Activated CD8-positive, alpha-beta memory T cell treated with anti-CD3 and anti-CD28 coated beads, Interleukin-2, amount 10 ng/mL, durations not matched to agents 7 days and 5 days (primary cell): ENCODE measurements around the gene COQ9. TPM values are rescaled to one million over a fixed set of nuclear protein-coding genes. Genes with fewer than 3 reads are reported as not detected.

Source experiments
- ATAC-seq: fragments of 150-1000 bp; cut with Tn5 transposase; one replicate; pipeline ENCODE4 v1.10.0; 2021; ENCODE audit warnings: moderate library complexity
- CTCF ChIA-PET: fragments of 350-600 bp; sonication (Branson Sonifier 250); formaldehyde crosslinking; loops from one replicate; lab custom pipeline; 2021; ENCODE audit warnings: antibody characterized with exemption; lab: Charles Lee
- DNase-seq: peaks from one replicate; pipeline ENCODE4 v3.0.0-alpha.2; 2020
- H3K27ac Mint-ChIP-seq: one replicate; pipeline ENCODE4 v1.8.0; 2021; ENCODE audit warnings: mild to moderate bottlenecking, mixed read lengths
- H3K27me3 Mint-ChIP-seq: one replicate; pipeline ENCODE4 v1.8.0; 2021; ENCODE audit warnings: mixed read lengths
- H3K36me3 Mint-ChIP-seq: one replicate; pipeline ENCODE4 v1.8.0; 2021; ENCODE audit warnings: mild to moderate bottlenecking, mixed read lengths
- H3K4me1 Mint-ChIP-seq: one replicate; pipeline ENCODE4 v1.8.0; 2021; ENCODE audit warnings: mixed read lengths
- H3K4me3 Mint-ChIP-seq: one replicate; pipeline ENCODE4 v1.8.0; 2021; ENCODE audit warnings: mild to moderate bottlenecking, moderate library complexity, mixed read lengths
- H3K9me3 Mint-ChIP-seq: one replicate; pipeline ENCODE4 v1.8.0; 2022; ENCODE audit warnings: low read depth, mixed read lengths
- total RNA-seq, 2 experiments: library from RNA; stranded (reverse); gene quantifications; one replicate each; pipeline ENCODE4 v1.2.3, GENCODE V29; 2021

Gene COQ9
- total RNA-seq, 2 experiments from 2014 or later, result 36.8 to 43.1 TPM

DNA sequence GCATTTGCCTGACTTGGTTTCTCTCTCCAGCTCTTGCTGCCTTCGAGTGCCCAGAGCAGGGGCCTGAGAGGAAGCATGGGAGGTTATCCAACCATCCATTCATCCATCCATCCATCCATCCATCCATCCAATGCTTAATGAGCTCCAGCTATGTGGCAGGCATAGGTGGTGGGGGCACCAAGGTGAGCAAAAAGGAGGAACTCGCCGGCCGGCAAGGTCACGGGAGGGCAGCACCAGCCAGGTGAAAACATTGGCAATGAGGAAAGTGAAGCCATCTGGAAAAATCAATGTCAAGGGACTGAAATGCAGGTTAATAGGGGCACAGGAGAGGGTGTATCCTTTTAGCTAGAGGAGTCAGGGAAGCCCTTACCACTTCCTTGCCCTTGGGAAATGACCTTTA is 57.2 kb downstream of the COQ9 start:
- Mint-ChIP-seq H3K36me3 (no peaks in the 10 kb centered on the region), H3K27me3 (peaks cover 3% of the 10 kb centered on the region), H3K4me1 (peaks cover 12% of the 10 kb centered on the region), H3K27ac (no peak overlapping the region), H3K9me3 (no peaks in the 10 kb centered on the region), H3K4me3 (no peak overlapping the region)
- DNase-seq (no peak), ATAC-seq (no peak)
- CTCF ChIA-PET, result interaction anchor here (0.7 to 1.2 kb wide), 2 partner anchors 13 to 605 kb away, joined by 3 to 4 read pairs; no protein-coding TSS in a partner anchor

DNA sequence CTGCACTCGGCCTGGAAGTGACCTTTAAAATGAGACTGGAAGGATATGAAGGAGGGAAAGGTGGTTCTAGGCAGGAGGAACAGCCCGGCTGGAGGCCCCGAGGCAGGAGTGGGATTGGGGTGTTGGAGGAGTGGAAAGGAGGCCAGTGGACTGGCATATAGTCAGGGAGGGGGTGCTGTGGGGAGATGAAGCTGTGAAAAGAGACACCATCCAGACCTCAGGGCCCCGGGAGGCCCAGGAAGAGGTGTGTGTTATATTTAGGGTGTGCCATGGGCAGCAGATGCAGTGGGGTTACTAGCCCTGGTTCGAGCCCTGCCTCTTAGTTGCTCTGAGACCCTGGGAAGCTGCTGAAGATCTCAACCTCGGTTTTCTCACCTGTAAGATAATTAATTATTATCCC is 57.9 kb downstream of the COQ9 start:
- H3K27me3 Mint-ChIP-seq, result peaks cover 3% of the 10 kb centered on the region
- no peaks in the 10 kb centered on the region for H3K36me3 Mint-ChIP-seq
- peaks cover 12% of the 10 kb centered on the region for H3K4me1 Mint-ChIP-seq
- ATAC-seq (no peak), DNase-seq (no peak)
- CTCF ChIA-PET, result interaction anchor here (0.7 to 1.2 kb wide), 2 partner anchors 13 to 604 kb away, joined by 3 to 4 read pairs; no protein-coding TSS in a partner anchor
- H3K27ac Mint-ChIP-seq, result no peak overlapping the region
- no peak overlapping the region for H3K4me3 Mint-ChIP-seq
- no peaks in the 10 kb centered on the region for H3K9me3 Mint-ChIP-seq

DNA sequence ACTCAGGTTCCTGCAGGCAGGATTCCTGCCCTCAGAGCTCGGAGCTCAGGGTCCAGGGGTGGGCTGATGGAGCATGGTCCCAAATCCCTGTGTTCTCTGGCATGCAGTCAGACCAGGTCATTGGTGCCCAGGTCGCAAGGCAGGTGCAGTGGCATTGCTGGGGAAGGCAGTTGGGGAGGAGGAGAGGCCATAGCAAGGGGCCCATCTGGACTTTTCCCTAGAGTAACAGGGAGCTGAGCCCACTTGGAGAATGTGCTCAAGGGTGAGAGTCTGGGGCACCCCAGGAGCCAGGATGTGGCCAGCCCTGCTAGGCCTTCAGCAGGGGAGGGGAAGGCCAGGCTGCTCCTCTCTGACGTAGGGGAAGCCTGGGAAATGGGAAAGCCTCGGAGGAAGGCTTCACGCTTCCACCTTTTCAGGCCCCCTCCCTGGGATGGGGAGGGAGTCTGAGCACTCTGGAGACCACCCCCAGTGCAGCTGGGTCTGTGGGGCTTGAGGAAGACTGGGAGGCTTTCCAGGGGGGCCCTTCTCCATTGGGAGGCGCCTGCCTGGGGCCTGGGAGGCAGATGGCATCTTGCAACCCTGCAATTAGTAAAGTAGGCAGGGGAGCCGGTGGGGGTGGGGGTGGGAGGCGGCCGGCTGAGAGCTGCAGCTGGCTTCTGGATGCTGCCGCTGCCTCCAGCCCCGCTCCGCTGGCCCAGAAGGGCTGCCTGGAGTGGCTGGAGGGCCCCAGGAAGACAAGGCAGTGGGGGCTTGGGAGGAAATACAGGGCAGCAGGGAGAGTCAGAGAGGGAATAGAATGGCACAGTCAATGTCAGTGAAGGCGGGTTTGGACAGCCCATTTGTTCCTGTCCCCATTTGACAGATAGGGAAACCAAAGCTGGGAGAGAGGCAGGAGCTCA is 60.1 kb downstream of the COQ9 start:
- CTCF ChIA-PET, result interaction anchor here (1.2 to 1.5 kb wide), 3 partner anchors 11 to 90 kb away, joined by 3 to 4 read pairs (median 4); no protein-coding TSS in a partner anchor
- ATAC-seq (no peak), DNase-seq (no peak)
- H3K27ac Mint-ChIP-seq, result no peak overlapping the region
- no peaks in the 10 kb centered on the region for H3K9me3 Mint-ChIP-seq
- H3K4me3 Mint-ChIP-seq, result no peak overlapping the region
- no peaks in the 10 kb centered on the region for H3K36me3 Mint-ChIP-seq
- no peaks in the 10 kb centered on the region for H3K4me1 Mint-ChIP-seq
- H3K27me3 Mint-ChIP-seq, result peaks cover 3% of the 10 kb centered on the region

DNA sequence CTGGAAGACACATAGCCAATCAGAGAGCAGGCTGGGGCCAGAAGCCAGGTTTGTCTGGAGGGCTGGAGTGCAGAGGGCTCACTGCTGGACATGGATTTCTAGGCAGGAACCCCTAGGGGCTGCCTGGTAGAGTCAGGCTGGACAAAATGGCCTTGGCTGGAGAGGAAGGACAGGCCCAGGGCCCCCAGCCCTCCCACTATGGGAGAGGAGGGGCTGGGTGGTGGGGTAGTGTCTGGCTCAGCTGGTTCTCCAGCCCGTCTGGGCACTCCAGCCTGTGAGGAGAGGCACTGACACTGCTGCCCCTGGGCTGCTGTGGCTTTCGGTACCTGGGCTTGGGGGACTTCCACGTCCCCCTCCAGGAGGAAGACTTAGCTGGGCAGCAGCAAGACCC is 60.8 kb downstream of the COQ9 start:
- ATAC-seq, result no peak
- no peaks in the 10 kb centered on the region for H3K36me3 Mint-ChIP-seq
- no peaks in the 10 kb centered on the region for H3K4me1 Mint-ChIP-seq
- H3K27ac Mint-ChIP-seq, result no peak overlapping the region
- no peak for DNase-seq
- CTCF ChIA-PET, result interaction anchor here (1.4 to 1.5 kb wide), 3 partner anchors 12 to 91 kb away, joined by 3 to 4 read pairs (median 4); no protein-coding TSS in a partner anchor
- H3K27me3 Mint-ChIP-seq, result peaks cover 3% of the 10 kb centered on the region
- H3K9me3 Mint-ChIP-seq, result no peaks in the 10 kb centered on the region
- H3K4me3 Mint-ChIP-seq, result no peak overlapping the region

DNA sequence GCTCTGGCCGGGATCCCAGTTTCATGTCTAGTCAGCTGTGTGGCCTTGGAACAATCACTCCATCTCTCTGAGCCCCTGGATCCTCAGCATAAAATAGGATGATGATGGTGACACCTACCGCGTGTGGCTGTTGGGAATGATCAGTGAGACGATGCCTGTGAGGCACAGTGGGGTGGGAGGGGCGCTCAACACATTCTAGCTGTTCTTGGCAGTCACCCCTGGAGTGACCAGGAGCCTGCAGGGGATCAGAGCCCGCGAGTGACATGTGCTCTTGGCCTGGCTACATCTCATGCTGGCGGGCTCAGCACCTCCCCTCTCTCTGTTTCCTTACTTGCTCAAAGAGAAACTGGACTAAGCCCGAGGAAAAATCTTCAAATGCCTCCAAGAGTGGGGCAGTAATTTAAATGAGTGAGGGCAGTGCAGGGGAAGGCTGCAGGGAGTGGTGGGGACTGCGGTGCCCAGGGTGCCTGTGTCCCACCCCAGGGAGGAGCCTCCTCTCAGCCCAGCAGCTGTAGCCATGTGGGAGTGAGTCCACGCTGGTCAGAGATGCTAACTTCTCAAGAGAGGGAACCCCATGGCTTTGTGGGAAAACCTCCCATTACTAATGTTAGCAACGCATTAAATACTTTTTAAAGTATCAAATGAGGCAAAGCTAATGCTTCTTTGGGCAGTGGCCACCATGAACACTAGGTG is 62.1 kb downstream of the COQ9 start:
- no peak for DNase-seq
- CTCF ChIA-PET, result interaction anchor here (0.6 to 1.5 kb wide), 4 partner anchors 11 to 95 kb away, joined by 3 to 4 read pairs (median 4); no protein-coding TSS in a partner anchor
- Mint-ChIP-seq H3K9me3 (no peaks in the 10 kb centered on the region), H3K4me1 (no peaks in the 10 kb centered on the region), H3K27me3 (peaks cover 3% of the 10 kb centered on the region), H3K4me3 (no peak overlapping the region), H3K36me3 (no peaks in the 10 kb centered on the region), H3K27ac (no peak overlapping the region)
- no peak for ATAC-seq

DNA sequence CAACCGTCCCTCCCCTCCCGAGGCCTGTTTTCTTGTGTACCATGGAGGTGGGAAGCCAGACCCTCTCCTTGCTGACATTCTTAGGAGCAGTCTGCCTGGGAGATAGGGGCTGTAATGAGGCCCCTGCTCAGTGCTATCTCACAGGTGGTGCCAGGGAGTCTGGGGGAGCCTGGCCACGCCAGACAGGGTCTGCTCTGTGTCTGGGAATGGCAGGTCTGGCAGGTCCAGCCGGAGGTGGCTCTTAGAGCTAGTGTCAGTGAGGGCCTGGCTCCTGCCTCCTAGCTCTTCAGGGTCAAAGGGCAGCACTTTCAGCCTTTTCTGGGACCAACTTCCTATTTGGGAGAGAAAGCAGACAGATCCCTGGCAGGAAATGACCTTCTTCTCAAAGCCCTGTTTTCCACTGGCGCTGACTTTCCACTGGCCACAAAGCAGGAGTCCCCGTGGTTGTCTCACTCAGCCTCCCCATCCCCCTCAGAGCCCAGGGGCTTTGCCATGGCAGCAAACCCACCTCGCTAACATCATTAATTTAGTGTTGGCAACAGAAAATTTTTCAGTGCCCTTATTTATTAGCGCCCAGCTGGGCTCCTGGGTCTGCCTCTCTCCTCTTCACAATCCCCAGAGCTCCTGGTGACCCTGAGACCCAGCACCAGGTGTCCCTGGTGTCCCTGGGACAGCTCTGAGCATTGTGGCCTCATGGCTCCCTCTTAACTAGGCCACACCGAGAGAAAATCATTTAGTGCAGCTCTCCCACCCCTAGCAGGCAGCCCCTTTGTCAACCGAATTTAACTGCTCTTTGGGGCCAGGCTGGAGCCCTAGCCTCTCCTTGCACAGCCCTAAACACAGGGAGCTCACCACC is 63.0 kb downstream of the COQ9 start:
- Mint-ChIP-seq H3K27ac (no peak overlapping the region), H3K9me3 (no peaks in the 10 kb centered on the region), H3K27me3 (peaks cover 3% of the 10 kb centered on the region), H3K36me3 (no peaks in the 10 kb centered on the region), H3K4me1 (no peaks in the 10 kb centered on the region), H3K4me3 (no peak overlapping the region)
- ATAC-seq, result no peak
- DNase-seq, result no peak
- CTCF ChIA-PET, result interaction anchor here (0.5 to 1.7 kb wide), 3 partner anchors 9 to 182 kb away, joined by 3 to 6 read pairs (median 3); no protein-coding TSS in a partner anchor

Other genes with a start within 250 kb of the COQ9 start
- gene ARL2BP, start 202.2 kb upstream of the COQ9 start, total RNA-seq, result 10 to 100 TPM; 24.9 to 30.2 TPM
- not detected for gene PLLP, start 162.8 kb upstream of the COQ9 start, total RNA-seq
- gene CCL22, start 88.7 kb upstream of the COQ9 start, total RNA-seq, result 10 to 100 TPM in 1 of 2 experiments, not detected in 1; 10.0 TPM
- gene CX3CL1, start 75.0 kb upstream of the COQ9 start, total RNA-seq, result not detected
- under 1 TPM in 1 of 2 experiments, not detected in 1; 0.59 TPM for gene CCL17, start 42.7 kb upstream of the COQ9 start, total RNA-seq
- 10 to 100 TPM; 46.5 to 62.5 TPM for gene CIAPIN1, start 94 bp upstream of the COQ9 start, total RNA-seq
- 10 to 100 TPM; 48.6 to 61.7 TPM for gene POLR2C, start 15.2 kb downstream of the COQ9 start, total RNA-seq
- gene DOK4, start 39.0 kb downstream of the COQ9 start, total RNA-seq, result 1 to 10 TPM; 3.4 to 4.7 TPM
- 10 to 100 TPM; 19.7 to 20.2 TPM for gene CCDC102A, start 89.1 kb downstream of the COQ9 start, total RNA-seq
- gene ADGRG5, start 95.2 kb downstream of the COQ9 start, total RNA-seq, result 10 to 100 TPM; 34.4 to 47.9 TPM
- gene ADGRG1, start 181.2 kb downstream of the COQ9 start, total RNA-seq, result 10 to 100 TPM in 1 of 2 experiments, 1 to 10 TPM in 1; 7.3 to 19.9 TPM
- not detected for gene ADGRG3, start 220.8 kb downstream of the COQ9 start, total RNA-seq
- not detected for gene DRC7, start 247.3 kb downstream of the COQ9 start, total RNA-seq